ENCODE measurements around the gene SERPINE1. TPM values are rescaled to one million over a fixed set of nuclear protein-coding genes. Genes with fewer than 3 reads are reported as not detected.

The SERPINE1 gene
- total RNA-seq, 4 donors from 2014 or later = 6.0 to 25.5 (median 11.4) TPM

GRCh38 chr7:101122933-101123702, 3.8 kb upstream of the SERPINE1 start:
- TF ChIP-seq, protein P1, sequence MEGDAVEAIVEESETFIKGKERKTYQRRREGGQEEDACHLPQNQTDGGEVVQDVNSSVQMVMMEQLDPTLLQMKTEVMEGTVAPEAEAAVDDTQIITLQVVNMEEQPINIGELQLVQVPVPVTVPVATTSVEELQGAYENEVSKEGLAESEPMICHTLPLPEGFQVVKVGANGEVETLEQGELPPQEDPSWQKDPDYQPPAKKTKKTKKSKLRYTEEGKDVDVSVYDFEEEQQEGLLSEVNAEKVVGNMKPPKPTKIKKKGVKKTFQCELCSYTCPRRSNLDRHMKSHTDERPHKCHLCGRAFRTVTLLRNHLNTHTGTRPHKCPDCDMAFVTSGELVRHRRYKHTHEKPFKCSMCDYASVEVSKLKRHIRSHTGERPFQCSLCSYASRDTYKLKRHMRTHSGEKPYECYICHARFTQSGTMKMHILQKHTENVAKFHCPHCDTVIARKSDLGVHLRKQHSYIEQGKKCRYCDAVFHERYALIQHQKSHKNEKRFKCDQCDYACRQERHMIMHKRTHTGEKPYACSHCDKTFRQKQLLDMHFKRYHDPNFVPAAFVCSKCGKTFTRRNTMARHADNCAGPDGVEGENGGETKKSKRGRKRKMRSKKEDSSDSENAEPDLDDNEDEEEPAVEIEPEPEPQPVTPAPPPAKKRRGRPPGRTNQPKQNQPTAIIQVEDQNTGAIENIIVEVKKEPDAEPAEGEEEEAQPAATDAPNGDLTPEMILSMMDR (IDR thresholded peaks at IDR 0.05; ENCODE audit: low read depth) = no peak

DNA sequence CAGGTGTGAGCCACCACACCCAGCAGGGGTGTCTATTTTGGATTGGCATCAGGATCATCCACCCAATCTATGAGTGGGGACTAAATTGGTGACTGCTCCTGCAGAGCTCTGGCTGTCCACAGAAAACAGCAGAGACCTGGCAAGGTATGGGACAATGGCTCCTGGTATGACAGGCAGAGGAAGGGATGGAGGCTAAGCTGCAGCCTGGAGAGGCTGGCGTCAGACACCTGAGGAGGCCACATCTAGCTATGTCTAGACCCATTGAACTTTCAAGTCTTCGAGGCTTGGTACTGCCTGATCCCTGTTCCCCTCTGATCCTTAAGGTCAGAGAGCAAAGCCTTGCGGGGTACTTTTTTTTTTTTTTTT, 3.2 kb upstream of the SERPINE1 start:
- TF ChIP-seq, protein P1 (IDR thresholded peaks at IDR 0.05; ENCODE audit: low read depth) = no peak

GRCh38 chr7:101124376-101125056, 2.4 kb upstream of the SERPINE1 start:
- TF ChIP-seq, protein P1 (IDR thresholded peaks at IDR 0.05; ENCODE audit: low read depth) = no peak

DNA sequence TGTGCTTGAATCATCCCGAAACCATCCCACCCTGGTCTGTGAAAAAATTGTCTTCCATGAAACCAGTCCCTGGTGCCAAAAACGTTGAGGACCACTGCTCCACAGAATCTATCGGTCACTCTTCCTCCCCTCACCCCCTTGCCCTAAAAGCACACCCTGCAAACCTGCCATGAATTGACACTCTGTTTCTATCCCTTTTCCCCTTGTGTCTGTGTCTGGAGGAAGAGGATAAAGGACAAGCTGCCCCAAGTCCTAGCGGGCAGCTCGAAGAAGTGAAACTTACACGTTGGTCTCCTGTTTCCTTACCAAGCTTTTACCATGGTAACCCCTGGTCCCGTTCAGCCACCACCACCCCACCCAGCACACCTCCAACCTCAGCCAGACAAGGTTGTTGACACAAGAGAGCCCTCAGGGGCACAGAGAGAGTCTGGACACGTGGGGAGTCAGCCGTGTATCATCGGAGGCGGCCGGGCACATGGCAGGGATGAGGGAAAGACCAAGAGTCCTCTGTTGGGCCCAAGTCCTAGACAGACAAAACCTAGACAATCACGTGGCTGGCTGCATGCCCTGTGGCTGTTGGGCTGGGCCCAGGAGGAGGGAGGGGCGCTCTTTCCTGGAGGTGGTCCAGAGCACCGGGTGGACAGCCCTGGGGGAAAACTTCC, 784 bp upstream of the SERPINE1 start:
- TF ChIP-seq, protein P1 (IDR thresholded peaks at IDR 0.05; ENCODE audit: low read depth) = no peak

- TF ChIP-seq, protein P1 (IDR thresholded peaks at IDR 0.05; ENCODE audit: low read depth) = no peak
Observed at GRCh38 chr7:101127460-101128039, 646 bp downstream of the SERPINE1 start.

- TF ChIP-seq, protein P1 (IDR thresholded peaks at IDR 0.05; ENCODE audit: low read depth) = no peak
Observed at GRCh38 chr7:101128040-101128834, 1.3 kb downstream of the SERPINE1 start.
